ENCODE measurements around the gene EFNA5.
A peak's percentile ranks its signal among the peaks of the same experiment; 100 is the strongest.

EFNA5 gene

DNA sequence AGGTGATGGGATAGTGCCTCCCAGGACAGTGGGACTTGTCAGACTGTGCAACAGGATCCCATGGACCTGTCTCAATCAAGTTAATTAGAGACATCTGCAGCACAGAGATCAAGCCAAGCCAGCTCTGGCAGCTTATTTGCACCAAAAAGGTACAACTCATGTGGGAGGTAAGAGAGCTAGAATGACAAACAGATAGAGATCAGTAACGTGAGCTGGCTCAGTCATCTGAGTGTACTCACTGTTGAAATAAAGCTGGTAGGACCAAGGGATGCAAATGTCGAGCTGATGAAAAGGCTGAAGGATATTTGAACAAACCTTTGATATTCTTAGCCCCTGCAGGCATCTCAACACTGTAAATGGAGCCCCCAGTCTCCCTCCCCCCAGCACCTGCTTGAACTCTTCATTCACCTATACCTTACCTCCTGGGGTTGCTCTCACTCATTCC lies 198.1 kb downstream of the EFNA5 start:
- no peaks in the 10 kb centered on the region for H3K9me3 ChIP-seq (ENCODE audit: control insufficient read depth, insufficient read depth, low read depth, low read length)
- H3K27ac ChIP-seq (ENCODE audit: extremely low read depth, low read depth, low read length), result no peak overlapping the region
- H3K4me1 ChIP-seq (ENCODE audit: control insufficient read depth, insufficient read depth, low read length), result peaks cover 28% of the 10 kb centered on the region
- H3K4me3 ChIP-seq (ENCODE audit: low read depth, low read length), result no peak overlapping the region
- TF ChIP-seq GLIS1 (tag by site-specific recombination; IDR thresholded peaks at IDR 0.05) (peak; percentile 57), ZNF114 (tag by site-specific recombination; IDR thresholded peaks at IDR 0.05) (no peak), FEZF1 (tag by site-specific recombination; IDR thresholded peaks at IDR 0.05) (peak; percentile 70)
- TF ChIP-seq, protein P1, sequence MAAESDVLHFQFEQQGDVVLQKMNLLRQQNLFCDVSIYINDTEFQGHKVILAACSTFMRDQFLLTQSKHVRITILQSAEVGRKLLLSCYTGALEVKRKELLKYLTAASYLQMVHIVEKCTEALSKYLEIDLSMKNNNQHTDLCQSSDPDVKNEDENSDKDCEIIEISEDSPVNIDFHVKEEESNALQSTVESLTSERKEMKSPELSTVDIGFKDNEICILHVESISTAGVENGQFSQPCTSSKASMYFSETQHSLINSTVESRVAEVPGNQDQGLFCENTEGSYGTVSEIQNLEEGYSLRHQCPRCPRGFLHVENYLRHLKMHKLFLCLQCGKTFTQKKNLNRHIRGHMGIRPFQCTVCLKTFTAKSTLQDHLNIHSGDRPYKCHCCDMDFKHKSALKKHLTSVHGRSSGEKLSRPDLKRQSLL (tag by site-specific recombination; IDR thresholded peaks at IDR 0.05), result peak; percentile 88
- ChIA-PET POLR2A (no interaction called here), CTCF (no interaction called here)
- no peaks in the 10 kb centered on the region for H3K36me3 ChIP-seq (ENCODE audit: control insufficient read depth in 2 of 2, insufficient read depth in 1 of 2, low read length in 2 of 2)

DNA sequence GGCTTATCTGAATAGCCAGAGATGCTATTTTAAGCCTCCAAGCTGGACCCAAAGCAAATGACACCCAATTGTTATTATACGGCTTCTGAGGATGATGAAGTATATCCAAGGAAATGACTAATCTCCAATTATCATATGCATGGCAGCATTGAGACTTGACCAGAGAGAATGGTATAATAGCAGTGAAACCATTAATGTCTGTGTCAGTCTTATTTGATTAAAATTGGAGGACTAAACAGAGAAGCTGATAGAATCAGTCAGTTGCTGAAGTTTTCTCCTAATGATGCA lies 200.5 kb downstream of the EFNA5 start:
- no peaks in the 10 kb centered on the region for H3K36me3 ChIP-seq (ENCODE audit: control insufficient read depth in 2 of 2, insufficient read depth in 1 of 2, low read length in 2 of 2)
- H3K4me3 ChIP-seq (ENCODE audit: low read depth, low read length), result no peak overlapping the region
- CTCF ChIA-PET, result interaction anchor here (1.0 kb wide), 1 partner anchor 222 kb away, joined by 3 read pairs; no protein-coding TSS in a partner anchor
- peaks cover 24% of the 10 kb centered on the region for H3K4me1 ChIP-seq (ENCODE audit: control insufficient read depth, insufficient read depth, low read length)
- TF ChIP-seq, protein P2, sequence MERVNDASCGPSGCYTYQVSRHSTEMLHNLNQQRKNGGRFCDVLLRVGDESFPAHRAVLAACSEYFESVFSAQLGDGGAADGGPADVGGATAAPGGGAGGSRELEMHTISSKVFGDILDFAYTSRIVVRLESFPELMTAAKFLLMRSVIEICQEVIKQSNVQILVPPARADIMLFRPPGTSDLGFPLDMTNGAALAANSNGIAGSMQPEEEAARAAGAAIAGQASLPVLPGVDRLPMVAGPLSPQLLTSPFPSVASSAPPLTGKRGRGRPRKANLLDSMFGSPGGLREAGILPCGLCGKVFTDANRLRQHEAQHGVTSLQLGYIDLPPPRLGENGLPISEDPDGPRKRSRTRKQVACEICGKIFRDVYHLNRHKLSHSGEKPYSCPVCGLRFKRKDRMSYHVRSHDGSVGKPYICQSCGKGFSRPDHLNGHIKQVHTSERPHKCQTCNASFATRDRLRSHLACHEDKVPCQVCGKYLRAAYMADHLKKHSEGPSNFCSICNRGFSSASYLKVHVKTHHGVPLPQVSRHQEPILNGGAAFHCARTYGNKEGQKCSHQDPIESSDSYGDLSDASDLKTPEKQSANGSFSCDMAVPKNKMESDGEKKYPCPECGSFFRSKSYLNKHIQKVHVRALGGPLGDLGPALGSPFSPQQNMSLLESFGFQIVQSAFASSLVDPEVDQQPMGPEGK (tag by site-specific recombination; IDR thresholded peaks at IDR 0.05), result no peak
- no peak for TF ChIP-seq ZNF514 (tag by site-specific recombination; IDR thresholded peaks at IDR 0.05)
- TF ChIP-seq ZEB2 (tag by site-specific recombination; IDR thresholded peaks at IDR 0.05), result 0 out of 2 replicates have a peak, but pooled peaks have one; percentile 24
- peak; percentile 64; the same call in 1 of the 2 replicates for TF ChIP-seq OSR2 (tag by site-specific recombination; IDR thresholded peaks at IDR 0.05)
- no peak for TF ChIP-seq ZNF311 (tag by site-specific recombination; IDR thresholded peaks at IDR 0.05; ENCODE audit: borderline replicate concordance)
- no peak for TF ChIP-seq ZNF398 (tag by site-specific recombination; IDR thresholded peaks at IDR 0.05)
- no peak for TF ChIP-seq SP2 (tag by site-specific recombination; IDR thresholded peaks at IDR 0.05)
- TF ChIP-seq ZNF366 (tag by site-specific recombination; conservative IDR thresholded peaks at IDR 0.05), result no peak
- no peak for TF ChIP-seq ZNF354C (tag by site-specific recombination; IDR thresholded peaks at IDR 0.05; ENCODE audit: borderline replicate concordance, low read depth)
- no peak for TF ChIP-seq MEIS1 (CRISPR knock-in tag; IDR thresholded peaks at IDR 0.05; ENCODE audit: borderline replicate concordance)
- TF ChIP-seq, protein P3, sequence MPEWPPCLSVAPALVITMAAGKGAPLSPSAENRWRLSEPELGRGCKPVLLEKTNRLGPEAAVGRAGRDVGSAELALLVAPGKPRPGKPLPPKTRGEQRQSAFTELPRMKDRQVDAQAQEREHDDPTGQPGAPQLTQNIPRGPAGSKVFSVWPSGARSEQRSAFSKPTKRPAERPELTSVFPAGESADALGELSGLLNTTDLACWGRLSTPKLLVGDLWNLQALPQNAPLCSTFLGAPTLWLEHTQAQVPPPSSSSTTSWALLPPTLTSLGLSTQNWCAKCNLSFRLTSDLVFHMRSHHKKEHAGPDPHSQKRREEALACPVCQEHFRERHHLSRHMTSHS (tag by site-specific recombination; IDR thresholded peaks at IDR 0.05), result no peak
- no peak for TF ChIP-seq HOXD13 (CRISPR knock-in tag; IDR thresholded peaks at IDR 0.05; ENCODE audit: borderline replicate concordance)
- TF ChIP-seq ZNF433 (tag by site-specific recombination; IDR thresholded peaks at IDR 0.05; ENCODE audit: low read depth), result no peak
- no peak for TF ChIP-seq GLI4 (tag by site-specific recombination; IDR thresholded peaks at IDR 0.05)
- no peak for TF ChIP-seq ZNF704 (tag by site-specific recombination; IDR thresholded peaks at IDR 0.05)
- TF ChIP-seq ZNF629 (tag by site-specific recombination; IDR thresholded peaks at IDR 0.05), result peak; percentile 13; the same call in 1 of the 2 replicates
- TF ChIP-seq PBX3 (CRISPR knock-in tag; IDR thresholded peaks at IDR 0.05), result no peak
- TF ChIP-seq ZBTB1 (tag by site-specific recombination; IDR thresholded peaks at IDR 0.05), result no peak
- H3K9me3 ChIP-seq (ENCODE audit: control insufficient read depth, insufficient read depth, low read depth, low read length), result no peaks in the 10 kb centered on the region
- H3K27ac ChIP-seq (ENCODE audit: extremely low read depth, low read depth, low read length), result no peak overlapping the region
- POLR2A ChIA-PET, result no interaction called here

Data from HEK293 (cell line).